GM23338 (cell line): ENCODE results near the gene CSGALNACT2. TPM values are rescaled to one million over a fixed set of nuclear protein-coding genes. Genes with fewer than 3 reads are reported as not detected.

ENCODE experiments used
- ATAC-seq: fragments of 200-7000 bp; cut with Tn5 transposase; 3 replicates; pipeline ENCODE4 v1.9.1; 2020
- DNase-seq: peaks from one replicate; pipeline ENCODE4 v3.0.0-alpha.2; 2015; ENCODE audit warnings: low spot score
- H2AFZ ChIP-seq: fragments of 200-600 bp; sonication (generic); 2 replicates; pipeline ENCODE4 v1.8.0; 2016; ENCODE audit warnings: antibody characterized with exemption, mild to moderate bottlenecking, moderate library complexity
- H3F3A ChIP-seq: fragments of 200-600 bp; sonication (generic); replicated peaks from 2 replicates; pipeline ENCODE4 v1.8.0; 2017; ENCODE audit warnings: antibody characterized with exemption, mixed run types, low read depth
- H3K27ac ChIP-seq: fragments of 200-600 bp; sonication (generic); 2 replicates; pipeline ENCODE4 v1.6.1; 2016; ENCODE audit warnings: low read depth
- H3K27me3 ChIP-seq: fragments of 200-600 bp; sonication (generic); 2 replicates; pipeline ENCODE4 v1.8.0; 2016; ENCODE audit warnings: mild to moderate bottlenecking, mixed run types, moderate library complexity; ENCODE audit not compliant: insufficient read depth
- H3K36me3 ChIP-seq: fragments of 200-600 bp; sonication (generic); 2 replicates; pipeline ENCODE4 v1.8.0; 2016; ENCODE audit warnings: mild to moderate bottlenecking; ENCODE audit not compliant: insufficient read depth
- H3K4me1 ChIP-seq: fragments of 200-600 bp; sonication (generic); 2 replicates; pipeline ENCODE4 v1.8.0; 2016; ENCODE audit warnings: mild to moderate bottlenecking, moderate library complexity; ENCODE audit not compliant: insufficient read depth
- H3K4me2 ChIP-seq: fragments of 200-600 bp; sonication (generic); 2 replicates; pipeline ENCODE4 v1.7.1; 2017; ENCODE audit warnings: mixed run types
- H3K4me3 ChIP-seq: fragments of 200-600 bp; sonication (generic); 2 replicates; pipeline ENCODE4 v1.6.1; 2016; ENCODE audit warnings: mixed run types
- H3K79me2 ChIP-seq: fragments of 200-600 bp; sonication (generic); replicated peaks from 2 replicates; pipeline ENCODE4 v1.8.0; 2017; ENCODE audit warnings: mild to moderate bottlenecking; ENCODE audit not compliant: insufficient read depth
- H3K9me2 ChIP-seq: fragments of 200-600 bp; sonication (generic); 2 replicates; pipeline ENCODE4 v1.8.0; 2017; ENCODE audit not compliant: insufficient read depth
- H4K20me1 ChIP-seq: fragments of 200-600 bp; sonication (generic); replicated peaks from 2 replicates; pipeline ENCODE4 v1.8.0; 2017; ENCODE audit warnings: mild to moderate bottlenecking; ENCODE audit not compliant: insufficient read depth
- H3K27ac Mint-ChIP-seq: 2 replicates; pipeline ENCODE4 v1.8.0; 2020; ENCODE audit warnings: inconsistent platforms, mild to moderate bottlenecking, moderate library complexity, mixed read lengths
- H3K27me3 Mint-ChIP-seq: 3 replicates; pipeline ENCODE4 v1.8.0; 2022; ENCODE audit warnings: low read depth, mild to moderate bottlenecking, moderate library complexity, mixed read lengths, inconsistent platforms; ENCODE audit not compliant: insufficient read depth, poor library complexity
- H3K36me3 Mint-ChIP-seq: 3 replicates; pipeline ENCODE4 v1.8.0; 2021; ENCODE audit warnings: low read depth, mild to moderate bottlenecking, inconsistent platforms, moderate library complexity, mixed read lengths
- H3K4me1 Mint-ChIP-seq: 3 replicates; pipeline ENCODE4 v1.8.0; 2020; ENCODE audit warnings: mild to moderate bottlenecking, inconsistent platforms, mixed read lengths
- H3K4me3 Mint-ChIP-seq: 3 replicates; pipeline ENCODE4 v1.8.0; 2021; ENCODE audit warnings: moderate library complexity, mild to moderate bottlenecking, inconsistent platforms, mixed read lengths
- H3K9me3 Mint-ChIP-seq: 3 replicates; pipeline ENCODE4 v1.8.0; 2020; ENCODE audit warnings: moderate library complexity, mild to moderate bottlenecking, inconsistent platforms, mixed read lengths
- CREB1 ChIP-seq: fragments of 250-450 bp; sonication (Bioruptor Pico); IDR thresholded peaks from 2 replicates; pipeline ENCODE4 v1.5.0; 2020; ENCODE audit warnings: low read depth, mild to moderate bottlenecking, moderate library complexity
- EZH2 ChIP-seq: fragments of 200-600 bp; sonication (generic); IDR thresholded peaks from one replicate; pipeline ENCODE4 v1.8.0; 2017; ENCODE audit warnings: antibody characterized with exemption, mild to moderate bottlenecking, low read depth; ENCODE audit not compliant: unreplicated experiment
- EZH2phosphoT487 ChIP-seq: fragments of 200-600 bp; sonication (generic); IDR thresholded peaks from one replicate; pipeline ENCODE4 v1.8.1; 2018; ENCODE audit warnings: antibody characterized with exemption; ENCODE audit not compliant: unreplicated experiment
- JUNB ChIP-seq: IDR thresholded peaks from one replicate; pipeline ENCODE4 v1.6.1; 2016; ENCODE audit warnings: antibody characterized with exemption; ENCODE audit not compliant: unreplicated experiment
- NANOG ChIP-seq: IDR thresholded peaks from 2 replicates; pipeline ENCODE4 v1.6.1; 2016; ENCODE audit warnings: antibody characterized with exemption, borderline replicate concordance
- POLR2AphosphoS5 ChIP-seq: IDR thresholded peaks from 2 replicates; pipeline ENCODE4 v1.6.1; 2016; ENCODE audit warnings: antibody characterized with exemption, low read depth
- STAT1 ChIP-seq: IDR thresholded peaks from one replicate; pipeline ENCODE4 v1.6.1; 2016; ENCODE audit warnings: antibody characterized with exemption; ENCODE audit not compliant: unreplicated experiment
- ZNF114 ChIP-seq: fragments of 250-450 bp; sonication (Bioruptor Pico); IDR thresholded peaks from 2 replicates; pipeline ENCODE4 v1.5.0; 2020; ENCODE audit warnings: mild to moderate bottlenecking, moderate library complexity
- ZNF331 ChIP-seq: fragments of 250-450 bp; sonication (Bioruptor Pico); IDR thresholded peaks from 2 replicates; pipeline ENCODE4 v1.5.0; 2020; ENCODE audit warnings: low read depth, mild to moderate bottlenecking, moderate library complexity
- ZNF462 ChIP-seq: fragments of 250-450 bp; sonication (Bioruptor Pico); IDR thresholded peaks from 2 replicates; pipeline ENCODE4 v1.5.0; 2020; ENCODE audit warnings: mild to moderate bottlenecking, moderate library complexity
- polyA plus RNA-seq: library from polyadenylated mRNA; unstranded; fragments of >200 nt; fragmentation: Nextera tagmentation; extraction: Ambion mirVana; gene quantifications from 2 replicates; pipeline ENCODE4 v1.2.1, GENCODE V29; 2016
- total RNA-seq: library from RNA; depleted of rRNA; stranded (reverse); fragments of >200 nt; shearing (Covaris generic); gene quantifications from 2 replicates; pipeline ENCODE4 v1.2.3, GENCODE V29; 2014
- TF ChIP-seq, protein P1 (sequence below): IDR thresholded peaks from 2 replicates; pipeline ENCODE4 v1.6.1; 2016; ENCODE audit warnings: antibody characterized with exemption
- TF ChIP-seq, protein P2 (sequence below): IDR thresholded peaks from one replicate; pipeline ENCODE4 v1.6.1; 2018; ENCODE audit warnings: antibody characterized with exemption; ENCODE audit not compliant: unreplicated experiment
- TF ChIP-seq, protein P3 (sequence below), 2 experiments: fragments of 200-600 bp in 1 of 2; sonication (generic) in 1 of 2; conservative IDR thresholded peaks; 2 replicates each; pipeline versions ENCODE4 v1.5.1 to v1.6.1; 2016 to 2017; ENCODE audit warnings: antibody characterized with exemption in 2 of 2, low read depth in 2 of 2, mild to moderate bottlenecking in 2 of 2, moderate library complexity in 1 of 2

The CSGALNACT2 gene
- total and polyA plus RNA-seq, 2 experiments from 2014 or later, result 3.0 to 4.6 TPM

GRCh38 chr10:43223056-43223455 is 84.8 kb downstream of the CSGALNACT2 start:
- Histone ChIP-seq H4K20me1 (no peaks in the 10 kb centered on the region; the same call in 1 of the 2 replicates), H3K27ac (no peak overlapping the region), H3K4me3 (no peak overlapping the region), H2AFZ (no peak overlapping the region), H3F3A (no peaks in the 10 kb centered on the region), H3K4me2 (no peak overlapping the region), H3K9me2 (no peaks in the 10 kb centered on the region), H3K4me1 (0 out of 2 replicates have a peak, but pooled peaks cover under 1% of the 10 kb centered on the region), H3K79me2 (no peaks in the 10 kb centered on the region), H3K36me3 (no peaks in the 10 kb centered on the region), H3K27me3 (peaks cover 4% of the 10 kb centered on the region; the same call in 1 of the 2 replicates)
- H3K9me3 Mint-ChIP-seq, result no peaks in the 10 kb centered on the region
- DNase-seq (no peak), ATAC-seq (no peak)
- H3K27me3 Mint-ChIP-seq, result peaks cover 15% of the 10 kb centered on the region
- TF ChIP-seq, protein P1, sequence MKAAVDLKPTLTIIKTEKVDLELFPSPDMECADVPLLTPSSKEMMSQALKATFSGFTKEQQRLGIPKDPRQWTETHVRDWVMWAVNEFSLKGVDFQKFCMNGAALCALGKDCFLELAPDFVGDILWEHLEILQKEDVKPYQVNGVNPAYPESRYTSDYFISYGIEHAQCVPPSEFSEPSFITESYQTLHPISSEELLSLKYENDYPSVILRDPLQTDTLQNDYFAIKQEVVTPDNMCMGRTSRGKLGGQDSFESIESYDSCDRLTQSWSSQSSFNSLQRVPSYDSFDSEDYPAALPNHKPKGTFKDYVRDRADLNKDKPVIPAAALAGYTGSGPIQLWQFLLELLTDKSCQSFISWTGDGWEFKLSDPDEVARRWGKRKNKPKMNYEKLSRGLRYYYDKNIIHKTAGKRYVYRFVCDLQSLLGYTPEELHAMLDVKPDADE, result no peak
- TF ChIP-seq, protein P2, sequence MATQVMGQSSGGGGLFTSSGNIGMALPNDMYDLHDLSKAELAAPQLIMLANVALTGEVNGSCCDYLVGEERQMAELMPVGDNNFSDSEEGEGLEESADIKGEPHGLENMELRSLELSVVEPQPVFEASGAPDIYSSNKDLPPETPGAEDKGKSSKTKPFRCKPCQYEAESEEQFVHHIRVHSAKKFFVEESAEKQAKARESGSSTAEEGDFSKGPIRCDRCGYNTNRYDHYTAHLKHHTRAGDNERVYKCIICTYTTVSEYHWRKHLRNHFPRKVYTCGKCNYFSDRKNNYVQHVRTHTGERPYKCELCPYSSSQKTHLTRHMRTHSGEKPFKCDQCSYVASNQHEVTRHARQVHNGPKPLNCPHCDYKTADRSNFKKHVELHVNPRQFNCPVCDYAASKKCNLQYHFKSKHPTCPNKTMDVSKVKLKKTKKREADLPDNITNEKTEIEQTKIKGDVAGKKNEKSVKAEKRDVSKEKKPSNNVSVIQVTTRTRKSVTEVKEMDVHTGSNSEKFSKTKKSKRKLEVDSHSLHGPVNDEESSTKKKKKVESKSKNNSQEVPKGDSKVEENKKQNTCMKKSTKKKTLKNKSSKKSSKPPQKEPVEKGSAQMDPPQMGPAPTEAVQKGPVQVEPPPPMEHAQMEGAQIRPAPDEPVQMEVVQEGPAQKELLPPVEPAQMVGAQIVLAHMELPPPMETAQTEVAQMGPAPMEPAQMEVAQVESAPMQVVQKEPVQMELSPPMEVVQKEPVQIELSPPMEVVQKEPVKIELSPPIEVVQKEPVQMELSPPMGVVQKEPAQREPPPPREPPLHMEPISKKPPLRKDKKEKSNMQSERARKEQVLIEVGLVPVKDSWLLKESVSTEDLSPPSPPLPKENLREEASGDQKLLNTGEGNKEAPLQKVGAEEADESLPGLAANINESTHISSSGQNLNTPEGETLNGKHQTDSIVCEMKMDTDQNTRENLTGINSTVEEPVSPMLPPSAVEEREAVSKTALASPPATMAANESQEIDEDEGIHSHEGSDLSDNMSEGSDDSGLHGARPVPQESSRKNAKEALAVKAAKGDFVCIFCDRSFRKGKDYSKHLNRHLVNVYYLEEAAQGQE, result no peak
- TF ChIP-seq, protein P3, sequence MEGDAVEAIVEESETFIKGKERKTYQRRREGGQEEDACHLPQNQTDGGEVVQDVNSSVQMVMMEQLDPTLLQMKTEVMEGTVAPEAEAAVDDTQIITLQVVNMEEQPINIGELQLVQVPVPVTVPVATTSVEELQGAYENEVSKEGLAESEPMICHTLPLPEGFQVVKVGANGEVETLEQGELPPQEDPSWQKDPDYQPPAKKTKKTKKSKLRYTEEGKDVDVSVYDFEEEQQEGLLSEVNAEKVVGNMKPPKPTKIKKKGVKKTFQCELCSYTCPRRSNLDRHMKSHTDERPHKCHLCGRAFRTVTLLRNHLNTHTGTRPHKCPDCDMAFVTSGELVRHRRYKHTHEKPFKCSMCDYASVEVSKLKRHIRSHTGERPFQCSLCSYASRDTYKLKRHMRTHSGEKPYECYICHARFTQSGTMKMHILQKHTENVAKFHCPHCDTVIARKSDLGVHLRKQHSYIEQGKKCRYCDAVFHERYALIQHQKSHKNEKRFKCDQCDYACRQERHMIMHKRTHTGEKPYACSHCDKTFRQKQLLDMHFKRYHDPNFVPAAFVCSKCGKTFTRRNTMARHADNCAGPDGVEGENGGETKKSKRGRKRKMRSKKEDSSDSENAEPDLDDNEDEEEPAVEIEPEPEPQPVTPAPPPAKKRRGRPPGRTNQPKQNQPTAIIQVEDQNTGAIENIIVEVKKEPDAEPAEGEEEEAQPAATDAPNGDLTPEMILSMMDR (conservative IDR thresholded peaks at IDR 0.05; ENCODE audit: low read depth in 2 of 2), result no peak
- no peak for TF ChIP-seq ZNF462 (CRISPR knock-in tag)
- no peak for TF ChIP-seq CREB1 (CRISPR knock-in tag)
- TF ChIP-seq NANOG, result no peak
- TF ChIP-seq EZH2phosphoT487, result no peak
- TF ChIP-seq ZNF331 (CRISPR knock-in tag), result no peak
- no peak for TF ChIP-seq JUNB
- no peak for TF ChIP-seq STAT1
- no peak for TF ChIP-seq POLR2AphosphoS5
- no peak for TF ChIP-seq ZNF114 (CRISPR knock-in tag)
- TF ChIP-seq EZH2, result no peak
- H3K4me3 Mint-ChIP-seq, result no peak overlapping the region
- H3K4me1 Mint-ChIP-seq, result peaks cover 10% of the 10 kb centered on the region
- no peak overlapping the region for H3K27ac Mint-ChIP-seq
- H3K36me3 Mint-ChIP-seq, result no peaks in the 10 kb centered on the region; the same call in 2 of the 3 replicates
